NT2/D1 (cell line): ENCODE measurements around the gene PGC.

Experiments used
- DNase-seq: peaks from one replicate; pipeline ENCODE4 v3.0.0-alpha.2; 2011; ENCODE audit warnings: low read depth, low spot score
- H3K27me3 ChIP-seq: 2 replicates; pipeline ENCODE4 v1.6.0; 2011; ENCODE audit warnings: mild to moderate bottlenecking; ENCODE audit not compliant: insufficient read length, insufficient read depth
- H3K36me3 ChIP-seq: 2 replicates; pipeline ENCODE4 v1.6.1; 2011; ENCODE audit warnings: mild to moderate bottlenecking, low read length, mixed read lengths; ENCODE audit not compliant: insufficient read depth, insufficient read length
- H3K4me1 ChIP-seq: 2 replicates; pipeline ENCODE4 v1.5.1; 2011; ENCODE audit not compliant: insufficient read depth, insufficient read length
- H3K4me3 ChIP-seq: 2 replicates; pipeline ENCODE4 v1.5.1; 2011; ENCODE audit warnings: low read depth; ENCODE audit not compliant: insufficient read length
- H3K9ac ChIP-seq: 2 replicates; pipeline ENCODE4 v1.6.0; 2011; ENCODE audit warnings: low read depth; ENCODE audit not compliant: insufficient read length
- H3K9me3 ChIP-seq: 2 replicates; pipeline ENCODE4 v1.5.1; 2011; ENCODE audit warnings: mild to moderate bottlenecking, low read length; ENCODE audit not compliant: insufficient read depth
- SUZ12 ChIP-seq: IDR thresholded peaks from 2 replicates; pipeline ENCODE4 v1.6.1; 2011; ENCODE audit not compliant: insufficient read length, insufficient read depth; ENCODE audit errors: extremely low read depth
- YY1 ChIP-seq: IDR thresholded peaks from 2 replicates; pipeline ENCODE4 v1.6.1; 2011; ENCODE audit not compliant: insufficient read length, insufficient read depth
- ZNF274 ChIP-seq: IDR thresholded peaks from 2 replicates; pipeline ENCODE4 v1.6.1; 2011; ENCODE audit warnings: mild to moderate bottlenecking, low read depth, low read length

PGC gene

DNA sequence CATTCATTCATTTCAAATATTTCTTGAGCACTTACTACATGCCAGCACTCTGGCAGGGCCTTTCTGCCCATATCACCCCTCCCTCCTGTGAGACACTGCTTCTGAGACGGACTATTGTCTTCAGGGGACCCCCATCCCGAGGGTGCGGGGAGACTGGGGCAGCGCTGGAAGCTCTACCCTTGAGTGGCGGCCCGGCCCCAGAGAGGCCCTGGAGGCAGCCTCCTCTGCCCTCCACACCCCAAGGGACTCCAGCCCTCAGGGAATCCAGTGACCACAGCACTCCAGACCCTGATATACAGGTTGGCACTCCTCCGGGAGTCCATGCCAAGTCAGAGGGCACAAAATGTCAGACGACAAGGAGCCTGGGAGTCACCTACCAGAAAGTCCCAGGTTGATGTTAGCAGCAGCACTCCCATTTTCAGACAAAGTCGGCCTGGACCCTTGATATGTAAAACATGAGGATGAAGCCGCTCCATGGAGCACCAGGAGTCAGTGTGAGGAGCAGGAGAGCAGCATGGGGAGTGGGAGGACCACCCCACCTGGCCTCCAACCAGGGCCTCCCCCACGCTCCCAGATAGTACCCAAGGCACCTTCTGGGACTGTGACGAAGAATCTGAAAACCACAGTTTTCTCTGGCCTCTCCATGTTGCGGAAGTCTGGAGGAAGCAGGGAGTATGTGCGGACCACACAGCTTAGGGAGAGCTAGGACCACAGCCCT, 32.5 kb downstream of the PGC start:
- TF ChIP-seq SUZ12 (no peak), YY1 (no peak)
- DNase-seq: no peak
- Histone ChIP-seq H3K36me3 (no peaks in the 10 kb centered on the region), H3K4me3 (no peak overlapping the region), H3K9ac (no peak overlapping the region), H3K4me1 (peaks cover 18% of the 10 kb centered on the region), H3K27me3 (no peaks in the 10 kb centered on the region), H3K9me3 (no peaks in the 10 kb centered on the region)

- no peaks in the 10 kb centered on the region for H3K9me3 ChIP-seq
- H3K9ac ChIP-seq: no peak overlapping the region
- TF ChIP-seq ZNF274 (no peak), SUZ12 (no peak), YY1 (no peak)
- no peak overlapping the region for H3K4me3 ChIP-seq
- H3K36me3 ChIP-seq: no peaks in the 10 kb centered on the region
- no peaks in the 10 kb centered on the region for H3K27me3 ChIP-seq
- H3K4me1 ChIP-seq: peaks cover 18% of the 10 kb centered on the region
- DNase-seq: no peak
Observed at GRCh38 chr6:41713650-41714291, 33.4 kb downstream of the PGC start.

DNA sequence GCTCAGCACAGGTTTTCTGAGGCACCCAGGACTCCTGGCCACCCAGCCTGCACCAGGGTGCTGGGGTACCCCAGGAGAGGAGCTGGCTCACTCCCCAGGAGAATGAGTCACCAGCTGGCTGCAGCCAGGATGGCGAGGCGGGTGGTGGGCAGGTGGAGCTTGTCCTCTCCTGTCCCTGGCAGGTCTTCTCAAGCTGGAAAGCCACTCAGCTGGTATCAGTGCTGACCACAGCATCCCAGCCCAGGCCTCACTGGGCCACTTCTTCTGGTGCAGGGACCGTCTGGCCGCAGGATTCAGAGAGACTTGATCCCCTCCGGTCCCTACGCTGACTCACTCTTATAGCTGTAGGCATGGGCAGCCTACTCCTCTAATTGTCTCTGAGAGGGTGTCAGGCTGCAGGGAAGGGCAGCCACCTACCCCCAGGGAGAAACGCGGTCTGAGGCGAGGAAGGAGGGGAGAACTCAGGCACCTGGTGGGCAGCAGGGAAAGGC, 34.0 kb downstream of the PGC start:
- H3K9me3 ChIP-seq: no peaks in the 10 kb centered on the region

GRCh38 chr6:41712651-41713103, 34.5 kb downstream of the PGC start:
- H3K36me3 ChIP-seq: no peaks in the 10 kb centered on the region
- H3K9ac ChIP-seq: peak overlapping the region; percentile 21
- peaks cover 18% of the 10 kb centered on the region for H3K4me1 ChIP-seq
- DNase-seq: no peak
- H3K9me3 ChIP-seq: no peaks in the 10 kb centered on the region
- TF ChIP-seq SUZ12 (no peak), ZNF274 (no peak), YY1 (no peak)
- no peak overlapping the region for H3K4me3 ChIP-seq
- no peaks in the 10 kb centered on the region for H3K27me3 ChIP-seq

More for the DNA sequence above, 34.0 kb downstream of the PGC start:
- DNase-seq: no peak
- H3K4me3 ChIP-seq: no peak overlapping the region
- TF ChIP-seq SUZ12 (no peak), YY1 (no peak), ZNF274 (no peak)
- peaks cover 18% of the 10 kb centered on the region for H3K4me1 ChIP-seq
- no peaks in the 10 kb centered on the region for H3K27me3 ChIP-seq
- no peaks in the 10 kb centered on the region for H3K36me3 ChIP-seq
- H3K9ac ChIP-seq: peak overlapping the region; percentile 21

- no peak overlapping the region for H3K4me3 ChIP-seq
- no peak overlapping the region for H3K9ac ChIP-seq
- no peaks in the 10 kb centered on the region for H3K36me3 ChIP-seq
- peaks cover 18% of the 10 kb centered on the region for H3K4me1 ChIP-seq
- H3K9me3 ChIP-seq: no peaks in the 10 kb centered on the region
- DNase-seq: no peak
- TF ChIP-seq ZNF274 (no peak), YY1 (no peak), SUZ12 (no peak)
- H3K27me3 ChIP-seq: no peaks in the 10 kb centered on the region
Observed at GRCh38 chr6:41711323-41712038, 35.7 kb downstream of the PGC start.

DNA sequence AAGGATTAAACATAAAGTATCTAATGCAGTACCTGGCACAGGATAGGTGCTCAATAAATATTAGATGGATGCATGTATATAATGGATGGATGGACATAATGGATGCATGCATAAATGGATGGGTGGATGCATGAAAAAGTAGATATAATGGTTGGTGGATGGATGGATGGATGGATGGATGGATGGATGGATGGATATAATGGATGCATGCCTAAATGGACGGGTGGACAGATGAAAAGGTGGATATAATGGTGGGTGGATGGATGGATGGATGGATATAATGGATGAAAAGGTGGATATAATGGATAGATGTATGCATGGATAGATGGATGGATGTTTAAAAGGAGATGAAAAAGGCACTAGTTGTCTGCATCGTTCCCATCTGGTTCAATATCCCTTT, 37.8 kb downstream of the PGC start:
- no peak overlapping the region for H3K9ac ChIP-seq
- no peaks in the 10 kb centered on the region for H3K27me3 ChIP-seq
- TF ChIP-seq YY1 (no peak), ZNF274 (no peak), SUZ12 (no peak)
- no peaks in the 10 kb centered on the region for H3K9me3 ChIP-seq
- H3K36me3 ChIP-seq: no peaks in the 10 kb centered on the region
- H3K4me3 ChIP-seq: no peak overlapping the region
- no peak for DNase-seq
- peaks cover 18% of the 10 kb centered on the region for H3K4me1 ChIP-seq

- Histone ChIP-seq H3K4me3 (no peak overlapping the region), H3K9ac (no peak overlapping the region), H3K4me1 (peaks cover 22% of the 10 kb centered on the region), H3K9me3 (no peaks in the 10 kb centered on the region), H3K36me3 (no peaks in the 10 kb centered on the region), H3K27me3 (no peaks in the 10 kb centered on the region)
- DNase-seq: no peak
- no peak for TF ChIP-seq SUZ12
- TF ChIP-seq YY1: no peak
- no peak for TF ChIP-seq ZNF274
Observed at GRCh38 chr6:41708856-41709255, 38.3 kb downstream of the PGC start.
